ENCODE measurements around the gene SLC9A8. TPM values are rescaled to one million over a fixed set of nuclear protein-coding genes. Genes with fewer than 3 reads are reported as not detected.

The SLC9A8 gene
- total and polyA plus RNA-seq, 12 donors, result 3.3 to 8.7 (median 6.9) TPM

GRCh38 chr20:49886571-49887213 lies 74.1 kb downstream of the SLC9A8 start:
- peaks cover 0 to 76% (median 14%) of the 10 kb centered on the region in 9 donors for H3K36me3 ChIP-seq
- DNase-seq, result no peak
- H3K4me3 ChIP-seq, result no peak overlapping the region
- H3K4me1 ChIP-seq, result peaks cover 15 to 51% (median 48%) of the 10 kb centered on the region in 9 donors
- peak overlapping the region in 9 of 10 donors; percentile 38 to 79 (median 71) for H3K27ac ChIP-seq
- no peaks in the 10 kb centered on the region for H3K27me3 ChIP-seq
- whole genome bisulfite sequencing, 2 donors, result 73 to 77% methylated on average over 26 to 30 of the region's 30 CpGs
- H3K9me3 ChIP-seq, result no peaks in the 10 kb centered on the region
- no peak for ATAC-seq
- TF ChIP-seq CTCF (IDR thresholded peaks at IDR 0.05), result no peak
- intact Hi-C loops (cut with DNase I), result loop anchor here in 1 of 10 donors (5.0 kb wide), 2 partner anchors 34 to 274 kb away; no protein-coding TSS in a partner anchor

GRCh38 chr20:49887251-49888211 lies 74.9 kb downstream of the SLC9A8 start:
- no peaks in the 10 kb centered on the region for H3K27me3 ChIP-seq
- ATAC-seq (peak; percentile 14 to 58 (median 42)), DNase-seq (peak in 1 of 2 donors; percentile 32)
- intact Hi-C loops (cut with DNase I), result loop anchor here in 4 of 10 donors (1.0 to 5.0 kb wide), 4 partner anchors 35 to 278 kb away; no protein-coding TSS in a partner anchor
- peak overlapping the region in 9 of 10 donors; percentile 38 to 79 (median 71) for H3K27ac ChIP-seq
- 78 to 80% methylated on average over 32 of the region's 32 CpGs for WGBS, 2 donors
- TF ChIP-seq CTCF (IDR thresholded peaks at IDR 0.05), result no peak
- peaks cover 19 to 60% (median 55%) of the 10 kb centered on the region in 9 donors for H3K4me1 ChIP-seq
- peaks cover 0 to 68% (median 14%) of the 10 kb centered on the region in 9 donors for H3K36me3 ChIP-seq
- no peak overlapping the region for H3K4me3 ChIP-seq
- no peaks in the 10 kb centered on the region for H3K9me3 ChIP-seq

GRCh38 chr20:49888212-49889000 lies 75.8 kb downstream of the SLC9A8 start:
- TF ChIP-seq CTCF (IDR thresholded peaks at IDR 0.05), result peak; percentile 48 to 81 (median 76)
- WGBS, 2 donors, result 61 to 65% methylated on average over 18 of the region's 18 CpGs
- DNase-seq (peak in 1 of 2 donors; percentile 38), ATAC-seq (peak in 6 of 8 donors; percentile 3 to 32 (median 14))
- Histone ChIP-seq H3K36me3 (peaks cover 0 to 59% (median 13%) of the 10 kb centered on the region in 9 donors), H3K4me3 (no peak overlapping the region), H3K27me3 (no peaks in the 10 kb centered on the region), H3K9me3 (no peaks in the 10 kb centered on the region), H3K27ac (peak overlapping the region in 9 of 10 donors; percentile 3 to 79 (median 71)), H3K4me1 (peaks cover 25 to 68% (median 63%) of the 10 kb centered on the region in 9 donors)
- intact Hi-C loops (cut with DNase I), result loop anchor here in 4 of 10 donors (1.0 to 5.0 kb wide), 4 partner anchors 36 to 279 kb away; no protein-coding TSS in a partner anchor

Measured in heart right ventricle (tissue), 16 donors.